ENCODE data around the gene PCF11. TPM values are rescaled to one million over a fixed set of nuclear protein-coding genes. Genes with fewer than 3 reads are reported as not detected.

Gene PCF11
- polyA plus RNA-seq, 1 donor from 2014 or later = 82.4 TPM

GRCh38 chr11:83222499-83222898, 65.6 kb downstream of the PCF11 start:
- H3K9me2 ChIP-seq (ENCODE audit: insufficient read depth, low read length) = no peaks in the 10 kb centered on the region
- no peaks in the 10 kb centered on the region for H3K79me2 ChIP-seq (replicated peaks; ENCODE audit: insufficient read depth, low read length)
- H3F3A ChIP-seq (ENCODE audit: insufficient read depth, low read length, poor library complexity, severe bottlenecking) = no peaks in the 10 kb centered on the region
- H3K27me3 ChIP-seq (ENCODE audit: insufficient read depth, low read depth, low read length) = no peaks in the 10 kb centered on the region
- TF ChIP-seq RAD21 (conservative IDR thresholded peaks at IDR 0.05) = no peak
- TF ChIP-seq MXI1 (conservative IDR thresholded peaks at IDR 0.05; ENCODE audit: poor library complexity, severe bottlenecking) = no peak
- TF ChIP-seq REST (IDR thresholded peaks at IDR 0.05; ENCODE audit: borderline replicate concordance) = no peak
- TF ChIP-seq EZH2 (IDR thresholded peaks at IDR 0.05; ENCODE audit: borderline replicate concordance, insufficient read depth, low read length, poor library complexity, severe bottlenecking) = no peak
- no peak for TF ChIP-seq SMC3 (conservative IDR thresholded peaks at IDR 0.05; ENCODE audit: poor library complexity)
- TF ChIP-seq TAF1 (IDR thresholded peaks at IDR 0.05; ENCODE audit: low read depth) = no peak
- TF ChIP-seq CTCF (IDR thresholded peaks at IDR 0.05; ENCODE audit: poor library complexity, severe bottlenecking) = no peak
- TF ChIP-seq EP300 (conservative IDR thresholded peaks at IDR 0.05; ENCODE audit: poor library complexity, severe bottlenecking) = no peak
- no peak for TF ChIP-seq POLR2AphosphoS5 (IDR thresholded peaks at IDR 0.05)
- no peak overlapping the region for H3K9ac ChIP-seq (ENCODE audit: low read length)
- H3K4me2 ChIP-seq (ENCODE audit: low read length) = no peak overlapping the region
- H2AFZ ChIP-seq (ENCODE audit: low read depth, low read length) = no peak overlapping the region
- no peaks in the 10 kb centered on the region for H4K20me1 ChIP-seq (ENCODE audit: insufficient read depth)
- H3K36me3 ChIP-seq (ENCODE audit: insufficient read depth, low read length) = no peaks in the 10 kb centered on the region
- no peaks in the 10 kb centered on the region for H3K9me3 ChIP-seq (ENCODE audit: low read length)
- no peak overlapping the region for H3K27ac ChIP-seq (ENCODE audit: low read length)
- no peak overlapping the region for H3K4me3 ChIP-seq (ENCODE audit: low read length)

GRCh38 chr11:83223457-83223856, 66.5 kb downstream of the PCF11 start:
- TF ChIP-seq MXI1 (conservative IDR thresholded peaks at IDR 0.05; ENCODE audit: poor library complexity, severe bottlenecking) (no peak), SMC3 (conservative IDR thresholded peaks at IDR 0.05; ENCODE audit: poor library complexity) (no peak), REST (IDR thresholded peaks at IDR 0.05; ENCODE audit: borderline replicate concordance) (no peak), CTCF (IDR thresholded peaks at IDR 0.05; ENCODE audit: poor library complexity, severe bottlenecking) (no peak), POLR2AphosphoS5 (IDR thresholded peaks at IDR 0.05) (no peak), EP300 (conservative IDR thresholded peaks at IDR 0.05; ENCODE audit: poor library complexity, severe bottlenecking) (no peak), RAD21 (conservative IDR thresholded peaks at IDR 0.05) (no peak), EZH2 (IDR thresholded peaks at IDR 0.05; ENCODE audit: borderline replicate concordance, insufficient read depth, low read length, poor library complexity, severe bottlenecking) (no peak), TAF1 (IDR thresholded peaks at IDR 0.05; ENCODE audit: low read depth) (no peak)
- no peak overlapping the region for H3K27ac ChIP-seq (ENCODE audit: low read length)
- no peaks in the 10 kb centered on the region for H4K20me1 ChIP-seq (ENCODE audit: insufficient read depth)
- no peaks in the 10 kb centered on the region for H3K27me3 ChIP-seq (ENCODE audit: insufficient read depth, low read depth, low read length)
- H3F3A ChIP-seq (ENCODE audit: insufficient read depth, low read length, poor library complexity, severe bottlenecking) = no peaks in the 10 kb centered on the region
- no peaks in the 10 kb centered on the region for H3K79me2 ChIP-seq (replicated peaks; ENCODE audit: insufficient read depth, low read length)
- no peak overlapping the region for H3K4me3 ChIP-seq (ENCODE audit: low read length)
- H3K36me3 ChIP-seq (ENCODE audit: insufficient read depth, low read length) = no peaks in the 10 kb centered on the region
- H3K4me2 ChIP-seq (ENCODE audit: low read length) = no peak overlapping the region
- no peak overlapping the region for H3K9ac ChIP-seq (ENCODE audit: low read length)
- no peak overlapping the region for H2AFZ ChIP-seq (ENCODE audit: low read depth, low read length)
- H3K9me3 ChIP-seq (ENCODE audit: low read length) = no peaks in the 10 kb centered on the region
- H3K9me2 ChIP-seq (ENCODE audit: insufficient read depth, low read length) = no peaks in the 10 kb centered on the region
